HL-60/S4 treated with phorbol 12-myristate 13-acetate at 8.2 ng/mL for 4 days and 3 days (cell line): ENCODE results near the gene TTC33.

Experiments
- in situ Hi-C: fragments of 300-500 bp; cut with MboI; formaldehyde crosslinking; loops from 2 replicates; pipeline ENCODE4 v1.15.0; 2022; ENCODE audit warnings: low sequenced_read_pairs

The TTC33 gene

GRCh38 chr5:40552981-40553380, 202.8 kb downstream of the TTC33 start:
- in situ Hi-C loops, result no loop called here

DNA sequence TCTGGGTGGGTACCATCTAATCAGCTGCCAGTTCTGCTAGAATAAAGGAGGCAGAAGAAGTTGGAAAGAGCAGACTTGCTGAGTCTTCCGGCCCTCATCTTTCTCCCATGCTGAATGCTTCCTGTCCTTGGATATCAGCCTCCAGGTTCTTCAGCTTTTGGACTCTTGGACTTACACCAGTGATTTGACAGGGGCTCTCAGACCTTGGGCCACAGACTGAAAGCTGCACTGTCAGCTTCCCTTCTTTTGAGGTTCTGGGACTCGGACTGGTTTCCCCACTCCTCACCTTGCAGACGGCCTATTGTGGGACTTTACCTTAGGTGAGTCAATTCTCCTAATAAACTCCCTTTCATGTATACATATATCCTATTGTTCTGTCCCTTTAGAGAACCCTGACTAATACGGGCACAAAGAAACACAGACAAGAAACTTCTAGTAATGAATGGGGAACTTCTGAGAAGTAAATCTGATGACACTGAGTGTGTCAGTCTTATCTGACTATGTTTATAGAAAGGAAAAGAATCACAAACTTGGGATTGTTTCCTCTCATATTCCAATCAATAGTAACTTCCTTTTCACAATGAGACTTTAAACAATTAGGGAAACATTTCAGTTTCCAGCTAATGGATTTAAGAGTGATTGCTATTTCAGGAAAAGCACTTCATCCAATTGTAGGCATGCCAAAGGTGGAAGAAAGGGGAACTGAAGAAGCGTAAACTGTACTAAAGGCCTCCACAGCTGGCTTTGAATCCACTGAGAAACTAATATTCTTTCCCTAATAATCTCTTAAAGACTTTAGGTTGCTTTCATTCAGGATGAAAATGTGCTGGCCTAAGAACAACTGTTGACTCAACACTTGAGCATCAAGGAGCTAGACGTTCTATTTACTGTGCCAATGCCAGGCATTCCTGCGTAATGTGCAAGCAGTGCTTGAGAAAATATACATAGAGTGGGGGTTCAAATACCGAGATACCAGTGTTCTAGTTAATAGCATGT, 204.0 kb downstream of the TTC33 start:
- in situ Hi-C loops, result no loop called here

DNA sequence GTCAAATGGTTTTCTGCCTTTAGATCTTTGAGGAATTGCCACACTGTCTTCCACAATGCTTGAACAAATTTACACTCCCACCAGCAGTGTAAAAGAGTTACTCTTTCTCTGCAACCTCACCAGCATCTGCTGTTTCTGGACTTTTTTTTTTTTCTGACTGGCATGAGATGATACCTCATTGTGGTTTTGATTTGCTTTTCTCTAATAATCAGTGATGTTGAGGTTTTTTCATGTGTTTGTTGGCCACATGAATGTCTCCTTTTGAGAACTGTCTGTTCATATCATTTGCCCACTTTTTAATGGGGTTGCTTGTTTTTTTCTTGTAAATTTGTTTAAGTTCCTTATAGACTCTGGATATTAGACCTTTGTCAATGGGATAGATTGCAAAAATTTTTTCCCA, 205.3 kb downstream of the TTC33 start:
- in situ Hi-C loops, result no loop called here

DNA sequence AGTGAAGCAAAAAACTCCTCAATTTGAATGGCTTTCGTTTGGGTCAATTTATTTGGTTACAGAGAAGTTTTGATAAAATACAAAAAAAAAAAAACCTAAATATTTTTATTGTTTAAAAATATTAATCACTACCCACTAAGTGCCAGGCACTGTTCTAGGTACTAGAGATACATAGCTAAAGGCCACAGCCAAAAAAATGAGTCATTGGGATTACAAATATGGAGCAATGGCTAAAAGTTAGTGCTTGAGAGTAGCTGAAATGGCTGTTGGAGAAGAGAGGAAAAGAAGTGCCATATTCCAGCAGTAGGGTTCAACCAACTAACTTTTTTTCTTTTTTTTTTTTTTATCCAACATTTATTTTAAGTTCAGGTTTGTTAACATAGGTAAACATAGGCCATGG, 206.1 kb downstream of the TTC33 start:
- in situ Hi-C loops, result no loop called here

DNA sequence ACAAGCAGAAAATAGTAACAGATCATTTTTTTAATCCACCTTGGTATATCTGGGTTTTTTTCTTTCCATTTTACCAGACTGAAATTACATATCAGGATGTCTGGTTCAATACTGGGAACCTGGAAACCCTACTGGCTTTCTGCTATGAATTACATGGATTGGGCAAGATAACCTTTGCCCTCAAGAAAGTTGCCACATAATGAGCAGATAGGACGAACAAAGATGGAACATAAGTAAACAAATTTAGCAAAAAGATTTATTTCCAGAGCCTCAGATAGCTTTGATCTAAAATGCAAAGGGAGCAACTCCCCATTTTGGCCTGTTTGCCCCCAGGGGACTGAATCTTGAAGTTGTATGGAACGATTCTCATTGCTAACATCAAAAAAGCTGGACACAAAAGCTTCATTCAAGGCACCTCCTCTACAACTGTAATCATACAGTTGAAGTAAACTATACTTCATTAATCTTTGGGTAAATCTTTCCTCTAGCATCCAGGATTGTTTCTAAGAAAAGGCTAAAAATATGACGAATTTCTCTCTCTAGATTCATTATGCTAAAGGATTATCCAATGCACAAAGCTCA, 207.7 kb downstream of the TTC33 start:
- in situ Hi-C loops, result no loop called here

DNA sequence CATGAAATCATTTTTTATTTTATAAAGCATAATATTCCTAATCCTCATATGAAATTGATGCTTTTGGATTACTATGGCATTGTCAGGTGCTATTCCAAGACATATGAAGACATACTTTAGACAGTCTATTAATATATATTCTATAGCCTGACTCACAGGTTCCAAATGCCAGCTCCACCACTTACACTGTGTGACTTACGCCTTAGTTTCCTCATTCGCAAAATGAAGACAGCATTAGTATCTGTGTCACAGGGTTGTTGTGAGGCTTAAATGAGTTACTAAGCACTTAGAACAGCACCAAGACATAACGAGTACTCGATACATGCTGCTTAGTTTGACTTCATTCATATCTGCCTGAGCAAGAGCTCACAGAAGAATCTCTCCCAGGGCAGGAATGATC, 208.2 kb downstream of the TTC33 start:
- in situ Hi-C loops, result no loop called here

GRCh38 chr5:40540301-40540700, 215.5 kb downstream of the TTC33 start:
- in situ Hi-C loops, result no loop called here

GRCh38 chr5:40524677-40525076, 231.1 kb downstream of the TTC33 start:
- in situ Hi-C loops, result no loop called here

DNA sequence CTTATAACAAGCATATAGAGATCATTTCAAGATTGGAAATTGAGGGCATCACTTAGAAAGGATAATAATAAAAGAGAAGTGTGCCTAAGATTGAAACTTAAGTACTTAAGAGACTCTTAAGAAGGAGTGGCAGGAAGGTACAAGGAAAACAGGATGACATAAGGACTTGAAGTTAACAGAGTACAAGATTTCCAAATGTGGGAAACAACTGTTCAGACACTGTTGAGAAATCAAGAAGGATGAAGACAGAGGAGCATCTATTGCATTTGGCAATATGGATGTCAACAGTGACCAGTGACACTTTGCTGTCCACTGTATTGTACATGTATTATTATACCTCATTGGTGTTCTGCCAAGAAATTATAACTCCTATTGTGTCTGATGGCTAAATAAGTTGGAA, 233.8 kb downstream of the TTC33 start:
- in situ Hi-C loops, result no loop called here

- in situ Hi-C loops, result no loop called here
These were observed 234.5 kb downstream of the TTC33 start for GRCh38 chr5:40521108-40521785.

DNA sequence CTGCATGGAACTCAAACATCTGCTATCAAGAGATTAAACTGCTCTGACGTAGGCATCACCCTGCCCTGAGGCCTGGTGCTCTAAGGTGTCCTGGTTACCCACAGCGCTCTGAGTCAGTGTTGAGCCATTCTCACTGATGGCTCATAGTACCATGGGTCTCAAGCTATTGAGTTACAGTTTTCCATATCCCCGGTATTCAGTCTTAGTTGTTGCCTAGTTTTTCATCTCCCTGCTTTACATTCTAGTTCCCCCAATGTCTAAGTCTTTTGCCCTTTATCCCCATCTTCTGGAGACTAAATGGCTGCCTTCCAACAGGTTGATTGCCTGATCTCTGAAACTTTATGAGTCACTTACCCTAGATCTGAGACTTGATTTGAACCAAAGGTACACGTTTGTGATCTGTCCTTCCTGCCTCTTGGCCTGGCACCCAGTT, 237.3 kb downstream of the TTC33 start:
- in situ Hi-C loops, result no loop called here

GRCh38 chr5:40515476-40515875, 240.3 kb downstream of the TTC33 start:
- in situ Hi-C loops, result no loop called here

GRCh38 chr5:40514976-40515375, 240.8 kb downstream of the TTC33 start:
- in situ Hi-C loops, result no loop called here

GRCh38 chr5:40511801-40512200, 244.0 kb downstream of the TTC33 start:
- in situ Hi-C loops, result no loop called here

DNA sequence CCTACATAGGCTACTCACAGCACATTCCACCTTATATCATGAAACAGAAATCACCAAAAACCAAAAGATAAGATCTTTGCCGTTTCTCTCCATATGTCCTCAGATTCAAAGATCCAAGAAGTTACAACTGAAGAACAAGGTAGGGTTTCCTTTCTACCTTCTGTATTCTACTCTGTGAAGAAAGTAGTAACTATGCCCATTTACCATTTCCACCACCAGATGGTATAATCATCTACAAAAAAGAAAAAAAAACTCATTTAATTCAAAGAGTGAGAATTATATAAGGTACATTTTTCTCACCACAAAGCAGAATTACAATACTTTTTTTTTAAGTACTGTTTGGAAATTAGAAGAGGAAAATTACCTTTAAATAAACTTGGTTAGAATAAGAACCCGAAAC, 248.7 kb downstream of the TTC33 start:
- in situ Hi-C loops, result no loop called here

DNA sequence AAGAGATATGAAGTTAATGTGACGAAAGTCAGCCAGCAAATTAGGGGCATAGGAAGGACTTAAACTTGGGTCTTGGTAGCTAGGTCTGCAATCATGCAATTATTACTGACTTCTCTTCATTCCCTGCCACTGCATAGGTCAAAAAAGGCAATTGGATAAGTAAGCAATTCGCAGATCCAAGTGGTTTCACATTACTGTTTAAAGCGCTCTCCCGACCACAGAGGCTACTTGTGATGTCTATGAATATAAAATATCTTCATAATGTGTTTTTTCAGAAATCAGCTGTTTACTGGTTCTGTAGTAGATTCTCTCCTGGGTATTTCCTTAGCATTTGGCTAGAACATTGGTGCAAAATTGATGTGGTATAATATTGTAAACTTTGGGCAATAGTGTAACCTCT, 250.7 kb downstream of the TTC33 start:
- in situ Hi-C loops, result no loop called here

GRCh38 chr5:40503439-40503838, 252.3 kb downstream of the TTC33 start:
- in situ Hi-C loops, result no loop called here

- in situ Hi-C loops, result no loop called here
These were observed 253.0 kb downstream of the TTC33 start for GRCh38 chr5:40502736-40503135.

DNA sequence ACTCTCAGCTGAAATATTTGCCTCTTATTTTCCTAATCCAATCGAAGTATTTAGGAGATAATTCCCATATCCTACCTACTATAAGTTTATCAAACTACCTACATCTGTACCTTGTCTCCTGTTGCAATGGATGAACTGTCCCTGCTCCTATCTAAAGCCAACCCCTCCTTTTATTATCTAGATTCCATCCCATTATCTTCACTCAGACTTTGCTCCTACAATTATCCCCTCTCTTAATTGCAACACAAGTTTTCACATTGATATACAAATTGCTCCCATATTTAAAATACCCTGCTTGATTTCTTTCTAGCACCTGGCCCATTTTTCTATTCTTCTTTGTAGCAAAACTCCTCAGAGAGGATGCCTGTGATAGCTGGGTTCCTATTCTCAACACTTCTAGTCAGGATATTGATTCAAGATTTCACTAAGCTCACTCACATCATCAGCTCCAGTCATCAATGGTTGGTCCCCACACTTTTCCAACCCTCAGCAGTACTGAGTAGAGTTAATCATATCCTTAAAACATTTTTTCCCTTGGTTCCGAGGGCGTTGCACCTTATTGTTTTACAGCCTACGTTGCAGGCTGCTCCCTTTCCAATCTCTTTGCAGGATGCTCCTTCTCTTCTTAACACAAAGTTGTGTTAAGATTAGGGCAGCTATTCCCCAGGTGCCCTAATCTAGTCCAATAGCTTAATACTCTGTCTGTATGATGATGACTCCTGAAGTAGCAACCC, 253.9 kb downstream of the TTC33 start:
- in situ Hi-C loops, result no loop called here

DNA sequence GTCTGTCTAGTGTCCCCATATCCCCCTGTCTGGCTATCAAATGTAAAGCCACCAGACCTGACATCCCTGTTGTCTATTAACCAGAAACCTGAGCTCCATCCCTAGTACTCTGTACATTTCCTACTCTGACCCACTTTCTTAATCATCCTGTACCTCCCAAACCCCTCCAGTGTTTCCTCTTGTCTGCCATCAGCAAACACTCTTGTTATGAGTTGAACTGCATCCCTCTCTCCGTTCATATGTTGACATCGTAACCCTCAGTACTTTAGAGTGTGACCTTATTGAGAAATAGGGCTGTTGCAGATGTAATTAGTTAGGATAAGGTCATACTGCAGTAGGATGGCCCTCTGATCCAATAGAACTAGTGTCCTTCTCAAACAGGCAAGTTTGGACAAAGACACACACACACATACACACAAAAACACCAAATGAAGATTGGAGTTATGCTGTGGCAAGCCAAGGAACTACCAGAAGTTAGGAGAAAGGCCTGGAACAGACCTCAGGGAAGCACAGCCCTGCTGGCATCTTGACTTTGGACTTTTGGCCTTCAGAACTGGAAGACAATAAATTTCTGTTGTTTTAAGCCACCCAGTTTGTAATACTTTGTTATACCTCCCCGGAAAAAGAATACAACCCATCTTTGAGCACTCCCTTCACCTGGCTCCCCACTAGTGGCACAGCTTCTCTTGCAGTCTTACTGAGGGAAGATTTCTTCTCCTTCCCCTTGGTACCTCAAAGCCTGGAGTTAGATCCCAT, 256.1 kb downstream of the TTC33 start:
- in situ Hi-C loops, result loop anchor here (25.0 kb wide), 1 partner anchor 163 kb away; no protein-coding TSS in a partner anchor
